NB4 (cell line): ENCODE measurements around the gene CEMIP2.

Source experiments
- DNase-seq: peaks from one replicate; pipeline ENCODE4 v3.0.0; 2010; ENCODE audit warnings: low read depth
- H3K4me3 ChIP-seq: one replicate; pipeline ENCODE4 v1.5.1; 2011; ENCODE audit warnings: mild to moderate bottlenecking, low read depth, low read length, moderate library complexity
- MYC ChIP-seq: IDR thresholded peaks from 2 replicates; pipeline ENCODE4 v1.6.1; 2011; ENCODE audit warnings: low read depth, low read length
- POLR2A ChIP-seq: IDR thresholded peaks from 2 replicates; pipeline ENCODE4 v1.6.1; 2011; ENCODE audit warnings: mild to moderate bottlenecking; ENCODE audit not compliant: insufficient read length; ENCODE audit errors: extremely low read depth
- TF ChIP-seq, protein P1 (sequence below): IDR thresholded peaks from 2 replicates; pipeline ENCODE4 v1.6.1; 2011; ENCODE audit warnings: low read depth, low read length
- TF ChIP-seq, protein P2 (sequence below): IDR thresholded peaks from one replicate; pipeline ENCODE4 v1.5.1; 2012; ENCODE audit warnings: low read depth, low read length

The CEMIP2 gene

DNA sequence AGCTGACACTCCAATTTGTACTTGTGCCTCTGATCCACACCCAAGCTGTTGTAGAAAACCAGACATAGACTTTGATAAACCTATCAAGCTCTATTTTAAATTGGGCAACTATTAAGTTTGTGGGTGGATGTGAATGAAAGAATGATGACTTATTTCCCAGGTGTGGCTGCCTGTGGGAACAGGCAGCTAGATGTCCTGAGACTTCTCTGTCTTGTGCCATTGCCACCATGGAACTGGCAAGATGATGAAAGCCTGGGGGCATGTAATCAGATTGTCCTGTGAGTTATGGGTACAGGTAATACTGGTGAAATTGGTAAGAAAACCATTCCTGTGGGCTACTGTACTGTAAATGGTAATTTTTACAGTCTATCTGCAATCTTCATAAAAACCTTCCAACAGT is 57.5 kb downstream of the CEMIP2 start:
- H3K4me3 ChIP-seq, result no peak overlapping the region
- no peak for DNase-seq
- TF ChIP-seq, protein P1, sequence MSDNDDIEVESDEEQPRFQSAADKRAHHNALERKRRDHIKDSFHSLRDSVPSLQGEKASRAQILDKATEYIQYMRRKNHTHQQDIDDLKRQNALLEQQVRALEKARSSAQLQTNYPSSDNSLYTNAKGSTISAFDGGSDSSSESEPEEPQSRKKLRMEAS, result no peak
- TF ChIP-seq, protein P2, sequence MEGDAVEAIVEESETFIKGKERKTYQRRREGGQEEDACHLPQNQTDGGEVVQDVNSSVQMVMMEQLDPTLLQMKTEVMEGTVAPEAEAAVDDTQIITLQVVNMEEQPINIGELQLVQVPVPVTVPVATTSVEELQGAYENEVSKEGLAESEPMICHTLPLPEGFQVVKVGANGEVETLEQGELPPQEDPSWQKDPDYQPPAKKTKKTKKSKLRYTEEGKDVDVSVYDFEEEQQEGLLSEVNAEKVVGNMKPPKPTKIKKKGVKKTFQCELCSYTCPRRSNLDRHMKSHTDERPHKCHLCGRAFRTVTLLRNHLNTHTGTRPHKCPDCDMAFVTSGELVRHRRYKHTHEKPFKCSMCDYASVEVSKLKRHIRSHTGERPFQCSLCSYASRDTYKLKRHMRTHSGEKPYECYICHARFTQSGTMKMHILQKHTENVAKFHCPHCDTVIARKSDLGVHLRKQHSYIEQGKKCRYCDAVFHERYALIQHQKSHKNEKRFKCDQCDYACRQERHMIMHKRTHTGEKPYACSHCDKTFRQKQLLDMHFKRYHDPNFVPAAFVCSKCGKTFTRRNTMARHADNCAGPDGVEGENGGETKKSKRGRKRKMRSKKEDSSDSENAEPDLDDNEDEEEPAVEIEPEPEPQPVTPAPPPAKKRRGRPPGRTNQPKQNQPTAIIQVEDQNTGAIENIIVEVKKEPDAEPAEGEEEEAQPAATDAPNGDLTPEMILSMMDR, result no peak
- TF ChIP-seq POLR2A (no peak), MYC (no peak)

DNA sequence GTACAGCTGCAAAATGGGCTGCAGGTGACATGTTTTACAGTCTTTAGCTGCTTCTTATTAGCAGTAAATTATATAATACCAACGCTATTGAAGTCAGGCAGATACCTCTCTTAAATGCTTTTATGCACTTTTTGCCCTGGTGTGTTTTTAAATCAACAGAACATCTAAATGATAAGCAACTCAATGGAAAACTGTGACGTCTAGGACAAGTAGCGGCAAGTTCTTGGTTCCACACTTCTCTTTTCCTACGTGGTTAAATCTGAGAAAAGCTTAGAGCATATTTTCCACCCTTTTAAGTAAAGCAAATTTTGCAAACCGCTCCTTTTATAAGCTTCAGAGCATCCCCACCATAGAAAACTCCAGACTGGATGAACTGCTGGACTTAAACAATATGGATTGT is 58.1 kb downstream of the CEMIP2 start:
- DNase-seq, result no peak
- TF ChIP-seq, protein P1, result no peak
- no peak for TF ChIP-seq MYC
- TF ChIP-seq POLR2A, result no peak
- TF ChIP-seq, protein P2, result no peak
- H3K4me3 ChIP-seq, result no peak overlapping the region

DNA sequence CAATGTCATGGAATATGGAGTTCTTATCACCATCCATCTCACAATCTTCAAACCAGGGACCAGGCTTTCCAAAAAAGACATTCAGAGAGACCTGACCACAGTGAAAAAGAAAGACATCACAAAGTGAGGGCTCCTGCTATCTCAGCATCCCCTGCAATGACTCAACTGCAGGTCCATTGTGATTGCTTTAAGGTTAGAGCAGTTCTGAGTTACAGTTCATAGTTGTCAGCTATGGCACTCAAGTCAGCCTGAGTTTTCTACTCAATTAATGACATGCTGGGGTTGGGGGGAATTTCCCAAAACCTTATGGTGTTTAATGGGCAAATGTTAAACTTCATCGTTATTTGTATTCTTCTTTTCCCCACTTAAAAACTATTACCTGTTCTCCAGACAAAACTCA is 58.9 kb downstream of the CEMIP2 start:
- DNase-seq, result no peak
- H3K4me3 ChIP-seq, result no peak overlapping the region
- TF ChIP-seq, protein P1, result no peak
- TF ChIP-seq MYC (no peak), POLR2A (no peak)
- TF ChIP-seq, protein P2, result no peak

DNA sequence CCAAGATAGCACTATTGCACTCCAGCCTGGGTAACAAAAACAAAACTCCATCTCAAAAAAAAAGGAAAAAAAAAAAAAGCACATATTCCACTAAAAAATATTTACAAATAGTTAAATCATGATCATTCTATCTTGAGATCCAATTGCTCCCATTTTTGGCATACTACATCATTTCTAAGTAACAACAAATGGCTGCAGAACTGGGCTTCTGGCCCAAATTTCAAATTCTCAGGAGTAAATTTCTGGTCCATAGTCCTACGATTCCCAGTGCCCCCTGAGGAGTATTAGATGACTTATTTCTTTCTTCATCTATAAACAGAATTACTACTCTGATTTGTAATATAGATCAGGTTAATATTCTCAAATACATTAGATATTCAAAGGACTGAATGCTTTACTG is 62.1 kb downstream of the CEMIP2 start:
- no peak overlapping the region for H3K4me3 ChIP-seq
- TF ChIP-seq POLR2A, result no peak
- TF ChIP-seq, protein P2, result no peak
- TF ChIP-seq, protein P1, result no peak
- no peak for TF ChIP-seq MYC
- DNase-seq, result no peak

DNA sequence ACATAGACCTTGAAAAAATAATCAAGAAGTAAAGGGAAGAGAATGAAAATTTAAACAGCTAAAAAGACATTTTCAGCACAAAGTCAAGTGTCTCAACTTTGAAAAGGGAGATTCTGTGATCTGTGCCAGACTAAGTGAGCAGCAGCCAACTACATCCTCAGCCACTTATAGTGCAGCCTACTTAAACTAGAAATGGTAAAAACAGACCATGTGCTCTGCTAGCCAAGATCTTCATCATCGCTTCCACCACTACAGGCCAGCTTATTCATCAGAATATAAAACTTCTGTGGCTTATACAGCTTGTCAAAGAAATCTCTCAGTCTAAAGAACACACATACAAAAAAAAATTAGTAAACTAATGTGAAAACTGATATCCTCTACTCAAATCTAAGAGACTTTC is 63.5 kb downstream of the CEMIP2 start:
- DNase-seq, result no peak
- TF ChIP-seq, protein P2, result no peak
- TF ChIP-seq, protein P1, result no peak
- TF ChIP-seq POLR2A (no peak), MYC (no peak)

More for the DNA sequence above, 63.5 kb downstream of the CEMIP2 start:
- no peak overlapping the region for H3K4me3 ChIP-seq
